ENCODE data around the gene ZNF423. TPM values are rescaled to one million over a fixed set of nuclear protein-coding genes. Genes with fewer than 3 reads are reported as not detected.

The ZNF423 gene
- total RNA-seq, 1 donor from 2014 or later, result 19.8 TPM

DNA sequence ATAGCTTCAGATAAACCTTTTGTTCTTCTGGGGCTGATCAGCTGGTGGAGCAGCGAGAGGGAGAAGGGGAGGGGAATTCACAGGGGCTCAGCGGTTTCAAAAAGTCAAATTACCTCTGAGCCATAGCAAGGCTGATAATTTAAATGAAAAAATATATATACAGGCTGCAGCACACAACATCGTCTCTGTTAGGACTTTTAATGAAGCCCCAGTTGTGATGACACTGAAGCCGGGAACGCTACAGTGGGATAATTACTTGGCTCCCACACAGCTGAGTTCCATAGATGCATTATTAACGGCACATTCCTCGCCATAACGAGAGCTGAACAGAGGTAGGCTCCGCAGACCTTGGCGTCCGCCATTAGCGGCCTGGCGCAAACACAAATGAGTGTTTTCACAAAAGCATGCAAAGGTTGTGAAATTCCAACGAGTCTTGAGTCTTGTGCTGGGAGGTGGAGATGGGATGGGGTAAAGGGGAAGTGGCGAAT is 266.3 kb downstream of the ZNF423 start:
- H3K27me3 Mint-ChIP-seq (ENCODE audit: low read depth), result peaks cover 2% of the 10 kb centered on the region
- no peak overlapping the region for H3K4me3 Mint-ChIP-seq
- peaks cover 6% of the 10 kb centered on the region for H3K4me1 Mint-ChIP-seq
- TF ChIP-seq, protein P1, sequence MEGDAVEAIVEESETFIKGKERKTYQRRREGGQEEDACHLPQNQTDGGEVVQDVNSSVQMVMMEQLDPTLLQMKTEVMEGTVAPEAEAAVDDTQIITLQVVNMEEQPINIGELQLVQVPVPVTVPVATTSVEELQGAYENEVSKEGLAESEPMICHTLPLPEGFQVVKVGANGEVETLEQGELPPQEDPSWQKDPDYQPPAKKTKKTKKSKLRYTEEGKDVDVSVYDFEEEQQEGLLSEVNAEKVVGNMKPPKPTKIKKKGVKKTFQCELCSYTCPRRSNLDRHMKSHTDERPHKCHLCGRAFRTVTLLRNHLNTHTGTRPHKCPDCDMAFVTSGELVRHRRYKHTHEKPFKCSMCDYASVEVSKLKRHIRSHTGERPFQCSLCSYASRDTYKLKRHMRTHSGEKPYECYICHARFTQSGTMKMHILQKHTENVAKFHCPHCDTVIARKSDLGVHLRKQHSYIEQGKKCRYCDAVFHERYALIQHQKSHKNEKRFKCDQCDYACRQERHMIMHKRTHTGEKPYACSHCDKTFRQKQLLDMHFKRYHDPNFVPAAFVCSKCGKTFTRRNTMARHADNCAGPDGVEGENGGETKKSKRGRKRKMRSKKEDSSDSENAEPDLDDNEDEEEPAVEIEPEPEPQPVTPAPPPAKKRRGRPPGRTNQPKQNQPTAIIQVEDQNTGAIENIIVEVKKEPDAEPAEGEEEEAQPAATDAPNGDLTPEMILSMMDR (IDR thresholded peaks at IDR 0.05; ENCODE audit: unreplicated experiment), result no peak
- H3K9me3 Mint-ChIP-seq, result no peaks in the 10 kb centered on the region
- DNase-seq (ENCODE audit: low spot score in 2 of 2, unreplicated experiment in 2 of 2), result peak in 1 of 2 experiments; percentile 17
- no peaks in the 10 kb centered on the region for H3K36me3 Mint-ChIP-seq
- H3K27ac Mint-ChIP-seq, result no peak overlapping the region

DNA sequence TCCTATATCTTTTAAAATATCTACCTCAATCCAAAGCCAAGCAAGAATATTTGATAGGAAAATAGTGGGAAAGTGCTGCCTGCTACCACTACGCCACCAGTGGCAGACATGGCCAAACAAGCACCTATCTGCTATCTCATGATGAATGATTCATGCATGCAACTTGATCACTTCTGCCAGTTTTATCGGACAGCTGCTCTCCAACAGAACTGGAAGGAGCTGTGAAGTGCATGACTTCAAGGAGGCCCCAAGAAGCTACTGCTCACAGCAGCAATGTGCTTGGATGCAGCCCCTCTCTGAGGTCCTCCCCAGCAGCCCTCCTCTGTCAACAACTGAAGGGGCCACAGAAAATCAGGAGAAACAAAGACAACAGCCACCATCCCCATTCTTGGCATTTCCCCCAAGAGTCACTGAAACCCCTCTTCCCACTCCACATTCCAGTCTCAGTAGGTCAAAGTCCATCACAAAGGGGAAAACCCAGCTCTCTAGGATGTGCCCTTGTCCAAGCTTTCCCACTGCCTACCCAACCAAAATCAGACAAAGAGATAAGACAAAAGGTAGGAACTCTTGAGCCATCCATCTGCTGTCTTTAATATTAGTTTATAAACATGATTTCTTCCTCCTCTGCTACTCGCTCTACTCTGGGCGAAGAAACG is 267.1 kb downstream of the ZNF423 start:
- Mint-ChIP-seq H3K27me3 (ENCODE audit: low read depth) (peaks cover 2% of the 10 kb centered on the region), H3K36me3 (no peaks in the 10 kb centered on the region), H3K27ac (no peak overlapping the region), H3K4me3 (no peak overlapping the region), H3K9me3 (no peaks in the 10 kb centered on the region), H3K4me1 (no peaks in the 10 kb centered on the region)
- TF ChIP-seq, protein P1 (IDR thresholded peaks at IDR 0.05; ENCODE audit: unreplicated experiment), result no peak
- peak in 1 of 2 experiments; percentile 25 for DNase-seq (ENCODE audit: low spot score in 2 of 2, unreplicated experiment in 2 of 2)

DNA sequence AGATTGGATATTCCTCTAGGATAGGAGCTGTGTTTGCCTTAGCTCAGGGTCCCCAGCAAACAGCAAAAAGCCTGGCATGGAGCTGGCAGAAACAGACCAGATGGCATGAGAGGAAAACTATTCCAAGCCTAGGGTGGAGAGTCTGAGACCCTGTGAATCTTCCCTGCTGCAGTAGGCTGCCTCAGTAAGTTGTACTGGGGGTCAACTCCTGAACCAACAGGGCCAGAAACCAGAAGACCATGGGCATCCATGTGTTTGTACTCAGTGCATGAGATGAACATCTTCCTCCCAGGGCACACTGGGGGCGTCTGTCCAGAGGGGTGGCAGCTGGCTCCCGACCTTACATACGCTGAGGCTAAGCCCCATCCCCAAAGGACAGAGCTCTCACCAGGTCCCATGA is 267.9 kb downstream of the ZNF423 start:
- H3K4me3 Mint-ChIP-seq, result no peak overlapping the region
- TF ChIP-seq, protein P1 (IDR thresholded peaks at IDR 0.05; ENCODE audit: unreplicated experiment), result no peak
- peak in 1 of 2 experiments; percentile 9 for DNase-seq (ENCODE audit: low spot score in 2 of 2, unreplicated experiment in 2 of 2)
- H3K27me3 Mint-ChIP-seq (ENCODE audit: low read depth), result peaks cover 1% of the 10 kb centered on the region
- no peak overlapping the region for H3K27ac Mint-ChIP-seq
- no peaks in the 10 kb centered on the region for H3K4me1 Mint-ChIP-seq
- no peaks in the 10 kb centered on the region for H3K9me3 Mint-ChIP-seq
- H3K36me3 Mint-ChIP-seq, result no peaks in the 10 kb centered on the region

DNA sequence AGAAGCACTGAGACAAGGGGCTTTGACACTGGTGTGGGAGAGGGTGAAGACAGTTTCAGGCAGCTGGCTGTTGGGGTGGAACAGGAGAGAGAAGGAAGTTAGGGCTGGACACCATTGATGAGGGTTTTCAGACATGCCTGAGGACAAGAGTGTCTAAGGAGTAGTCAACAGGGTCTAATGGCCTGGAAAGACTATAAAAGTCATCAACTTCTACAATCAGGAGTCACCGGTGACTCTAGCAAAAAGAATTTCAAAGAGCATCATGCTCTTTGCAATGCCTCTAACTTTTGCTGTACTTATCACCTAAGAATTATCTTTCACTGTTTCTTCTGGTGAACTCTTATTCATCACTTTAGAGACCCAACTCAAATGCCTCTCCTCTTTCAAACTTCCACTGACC is 268.4 kb downstream of the ZNF423 start:
- TF ChIP-seq, protein P1 (IDR thresholded peaks at IDR 0.05; ENCODE audit: unreplicated experiment), result no peak
- Mint-ChIP-seq H3K9me3 (no peaks in the 10 kb centered on the region), H3K4me1 (no peaks in the 10 kb centered on the region), H3K27ac (no peak overlapping the region), H3K36me3 (no peaks in the 10 kb centered on the region), H3K27me3 (ENCODE audit: low read depth) (no peaks in the 10 kb centered on the region), H3K4me3 (no peak overlapping the region)
- DNase-seq (ENCODE audit: low spot score in 2 of 2, unreplicated experiment in 2 of 2), result no peak

DNA sequence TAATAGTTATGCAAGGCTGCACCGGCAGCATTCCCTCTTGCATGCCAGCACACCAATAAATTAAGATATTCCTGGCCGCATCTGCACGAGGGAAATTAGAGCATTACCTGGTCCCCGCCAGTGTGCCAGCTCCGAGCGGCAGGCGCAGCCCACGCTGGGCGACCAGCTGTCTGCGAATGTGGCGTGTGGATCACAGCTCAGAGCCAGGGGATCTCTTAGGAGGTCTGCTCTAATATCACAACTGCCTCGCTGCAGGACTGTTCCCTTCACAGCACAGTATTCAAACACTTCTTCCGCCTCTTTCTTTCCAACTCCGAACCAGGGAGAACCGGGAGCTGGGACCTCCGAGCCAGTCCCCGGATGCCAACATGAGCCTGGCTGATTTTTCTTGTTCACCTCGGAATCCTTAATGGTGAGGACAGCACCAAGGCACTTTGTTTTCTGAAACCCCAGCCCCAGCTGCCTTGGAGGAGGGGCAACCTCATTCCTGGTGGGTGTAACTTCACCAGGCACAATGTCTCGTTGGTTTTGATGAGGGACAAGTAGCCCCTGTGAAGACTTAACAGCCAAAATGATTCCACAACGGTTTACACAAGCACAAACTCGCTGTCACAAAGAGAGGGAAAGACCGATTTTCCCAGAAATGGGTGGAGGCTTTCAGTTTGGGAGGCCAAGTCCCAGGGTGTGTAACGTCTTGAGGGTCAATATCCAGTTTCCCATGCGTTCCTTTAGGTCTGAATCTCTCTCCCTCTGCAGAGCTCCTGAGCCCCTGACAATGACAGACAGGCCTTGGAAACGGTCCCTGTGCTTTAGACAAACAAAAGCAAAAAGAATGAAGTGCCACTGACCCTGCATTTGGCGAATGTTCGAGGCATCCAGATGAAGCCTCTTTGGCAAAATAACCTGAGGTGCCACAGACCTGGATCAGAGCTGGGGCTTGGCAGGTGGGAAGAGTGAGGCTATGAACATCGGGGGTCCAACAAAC is 269.2 kb downstream of the ZNF423 start:
- Mint-ChIP-seq H3K27me3 (ENCODE audit: low read depth) (no peaks in the 10 kb centered on the region), H3K4me3 (no peak overlapping the region), H3K36me3 (no peaks in the 10 kb centered on the region), H3K9me3 (no peaks in the 10 kb centered on the region), H3K4me1 (no peaks in the 10 kb centered on the region), H3K27ac (no peak overlapping the region)
- TF ChIP-seq, protein P1 (IDR thresholded peaks at IDR 0.05; ENCODE audit: unreplicated experiment), result no peak
- DNase-seq (ENCODE audit: low spot score in 2 of 2, unreplicated experiment in 2 of 2), result no peak
